Panc1 (cell line): ENCODE measurements around the gene GUCY1A2. TPM values are rescaled to one million over a fixed set of nuclear protein-coding genes. Genes with fewer than 3 reads are reported as not detected.

ENCODE experiments used
- ATAC-seq: fragments of 200-7000 bp; cut with Tn5 transposase; 2 replicates; pipeline ENCODE4 v1.9.1; 2020; ENCODE audit warnings: mild to moderate bottlenecking, moderate library complexity
- BruUV-seq: library from RNA; stranded (reverse); fragments of 400-500 nt; replicated peaks from 2 replicates; lab custom pipeline; 2021; lab: Mats Ljungman, UMichigan
- CTCF ChIA-PET: fragments of 300-600 bp; sonication (Branson Sonifier 250); formaldehyde crosslinking; loops from one replicate; lab custom pipeline; 2022; ENCODE audit warnings: antibody characterized with exemption; lab: Charles Lee
- POLR2A ChIA-PET: fragments of 300-600 bp; sonication (Branson Sonifier 250); formaldehyde crosslinking; loops from one replicate; lab custom pipeline; 2022; ENCODE audit warnings: antibody characterized with exemption; lab: Charles Lee
- DNase-seq: peaks from one replicate; pipeline ENCODE4 v3.0.0-alpha.2; 2010; ENCODE audit warnings: low read depth, low spot score
- H3K27ac ChIP-seq: 2 replicates; pipeline ENCODE4 v1.5.1; 2011; ENCODE audit warnings: mild to moderate bottlenecking, low read length, inconsistent platforms
- H3K27me3 ChIP-seq: fragments of 200-500 bp; sonication (Bioruptor generic); 2 replicates; pipeline ENCODE4 v1.6.0; 2014; ENCODE audit warnings: low read length, inconsistent platforms; ENCODE audit not compliant: control insufficient read depth, insufficient read depth
- H3K36me3 ChIP-seq: fragments of 200-500 bp; sonication (Bioruptor generic); 2 replicates; pipeline ENCODE4 v1.5.1; 2014; ENCODE audit warnings: inconsistent platforms, mild to moderate bottlenecking, low read length, moderate library complexity; ENCODE audit not compliant: control insufficient read depth, insufficient read depth
- H3K4me1 ChIP-seq: 2 replicates; pipeline ENCODE4 v1.5.1; 2011; ENCODE audit warnings: inconsistent platforms, mild to moderate bottlenecking, low read length, moderate library complexity; ENCODE audit not compliant: control insufficient read depth, insufficient read depth
- H3K4me3 ChIP-seq, 2 experiments: 2 replicates each; pipeline ENCODE4 v1.5.1; 2011 to 2012; ENCODE audit warnings: low read depth in 2 of 2, low read length in 2 of 2, mild to moderate bottlenecking in 2 of 2, inconsistent platforms in 1 of 2, moderate library complexity in 1 of 2
- H3K9me3 ChIP-seq: fragments of 200-500 bp; sonication (Bioruptor generic); 2 replicates; pipeline ENCODE4 v1.5.1; 2014; ENCODE audit warnings: low read depth, mild to moderate bottlenecking, inconsistent platforms, low read length, moderate library complexity; ENCODE audit not compliant: control insufficient read depth, insufficient read depth
- CTCF ChIP-seq: fragments of 450-650 bp; IDR thresholded peaks from 2 replicates; pipeline ENCODE4 v1.5.1; 2017; ENCODE audit warnings: mild to moderate bottlenecking
- POLR2AphosphoS5 ChIP-seq: IDR thresholded peaks from 2 replicates; pipeline ENCODE4 v1.6.1; 2012; ENCODE audit warnings: mild to moderate bottlenecking, low read depth, low read length, moderate library complexity
- REST ChIP-seq, 2 experiments: IDR thresholded peaks; 2 replicates each; pipeline ENCODE4 v1.6.1; 2011 to 2012; ENCODE audit warnings: low read depth in 2 of 2, control low read depth in 1 of 2, low read length in 1 of 2, mild to moderate bottlenecking in 1 of 2, moderate library complexity in 1 of 2; ENCODE audit not compliant: insufficient read depth in 1 of 2
- SIN3A ChIP-seq: IDR thresholded peaks from 2 replicates; pipeline ENCODE4 v1.6.1; 2012; ENCODE audit warnings: low read depth, mild to moderate bottlenecking, low read length, moderate library complexity, borderline replicate concordance; ENCODE audit not compliant: insufficient read depth
- TCF7L2 ChIP-seq: IDR thresholded peaks from 2 replicates; pipeline ENCODE4 v1.6.1; 2011; ENCODE audit warnings: mild to moderate bottlenecking, low read depth, low read length, inconsistent platforms
- in situ Hi-C: cut with HindIII; loops from 2 replicates; pipeline ENCODE4 v1.10.0; 2016; ENCODE audit warnings: low sequenced_read_pairs, low pct_unique_long_range_greater_than_20kb
- intact Hi-C: fragments of 100-400 bp; cut with micrococcal nuclease; formaldehyde crosslinking; loops from one replicate; pipeline ENCODE4 v1.10.0; 2022; ENCODE audit not compliant: unreplicated experiment
- total RNA-seq: library from RNA; stranded (reverse); gene quantifications from one replicate; pipeline ENCODE4 v1.2.1, GENCODE V29; 2021; ENCODE audit not compliant: unreplicated experiment

GUCY1A2 gene
- total RNA-seq, 1 experiment from 2014 or later, result 1.9 TPM

GRCh38 chr11:107014871-107015270 lies 3.4 kb downstream of the GUCY1A2 start:
- in situ Hi-C loops, result no loop called here
- POLR2A ChIA-PET, result no interaction called here
- BruUV-seq, result no TSS peak
- Histone ChIP-seq H3K36me3 (no peaks in the 10 kb centered on the region), H3K9me3 (no peaks in the 10 kb centered on the region), H3K4me3 (no peak overlapping the region), H3K4me1 (peaks cover 5% of the 10 kb centered on the region), H3K27ac (no peak overlapping the region), H3K27me3 (peaks cover 14% of the 10 kb centered on the region)
- CTCF ChIA-PET, result no interaction called here
- DNase-seq (no peak), ATAC-seq (no peak)
- intact Hi-C loops, result loop anchor here (5.0 kb wide), 1 partner anchor 293 kb away; no protein-coding TSS in a partner anchor
- TF ChIP-seq TCF7L2 (no peak), CTCF (no peak), SIN3A (no peak), REST (IDR thresholded peaks at IDR 0.05; ENCODE audit: insufficient read depth in 1 of 2, low read depth in 2 of 2, low read length in 1 of 2) (no peak), POLR2AphosphoS5 (no peak)

GRCh38 chr11:107011977-107012376 lies 6.3 kb downstream of the GUCY1A2 start:
- no peak for ATAC-seq
- H3K36me3 ChIP-seq, result no peaks in the 10 kb centered on the region
- H3K4me3 ChIP-seq, result no peak overlapping the region
- H3K27ac ChIP-seq, result no peak overlapping the region
- ChIA-PET POLR2A (no interaction called here), CTCF (no interaction called here)
- intact Hi-C loops (no loop called here), in situ Hi-C loops (no loop called here)
- no TSS peak for BruUV-seq
- H3K27me3 ChIP-seq, result peaks cover 4% of the 10 kb centered on the region
- no peak for TF ChIP-seq SIN3A
- TF ChIP-seq CTCF, result no peak
- no peak for TF ChIP-seq TCF7L2
- TF ChIP-seq REST (IDR thresholded peaks at IDR 0.05; ENCODE audit: insufficient read depth in 1 of 2, low read depth in 2 of 2, low read length in 1 of 2), result no peak
- TF ChIP-seq POLR2AphosphoS5, result no peak
- H3K9me3 ChIP-seq, result no peaks in the 10 kb centered on the region
- no peaks in the 10 kb centered on the region for H3K4me1 ChIP-seq
- DNase-seq, result no peak
